ENCODE measurements around the gene SCFD2.
"Not testable (repeated sequence)": the region's sequence is repeated elsewhere in the genome, so short reads cannot be mapped to it uniquely, and the experiment has no call there.

SCFD2 gene

DNA sequence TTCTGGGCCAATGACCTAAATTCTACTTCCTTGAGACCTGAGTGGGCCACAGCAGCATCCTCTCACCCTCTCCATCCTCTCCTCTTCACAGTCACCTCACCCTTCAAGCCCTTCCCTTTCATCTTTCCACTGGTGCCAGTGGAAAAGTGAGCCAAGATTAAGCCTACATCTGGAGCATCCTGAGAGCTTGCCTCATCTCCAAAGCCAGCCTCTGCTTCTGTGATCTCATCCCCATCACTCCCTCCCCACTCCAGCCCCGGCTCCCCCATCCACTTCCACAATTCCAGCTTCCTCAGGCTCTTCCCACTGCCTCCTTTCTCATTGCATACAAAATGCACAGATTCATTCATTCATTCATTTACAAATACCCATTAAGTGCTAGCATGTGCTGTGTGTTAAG, 513.8 kb downstream of the SCFD2 start:
- DNase-seq (ENCODE audit: low read depth): no peak

DNA sequence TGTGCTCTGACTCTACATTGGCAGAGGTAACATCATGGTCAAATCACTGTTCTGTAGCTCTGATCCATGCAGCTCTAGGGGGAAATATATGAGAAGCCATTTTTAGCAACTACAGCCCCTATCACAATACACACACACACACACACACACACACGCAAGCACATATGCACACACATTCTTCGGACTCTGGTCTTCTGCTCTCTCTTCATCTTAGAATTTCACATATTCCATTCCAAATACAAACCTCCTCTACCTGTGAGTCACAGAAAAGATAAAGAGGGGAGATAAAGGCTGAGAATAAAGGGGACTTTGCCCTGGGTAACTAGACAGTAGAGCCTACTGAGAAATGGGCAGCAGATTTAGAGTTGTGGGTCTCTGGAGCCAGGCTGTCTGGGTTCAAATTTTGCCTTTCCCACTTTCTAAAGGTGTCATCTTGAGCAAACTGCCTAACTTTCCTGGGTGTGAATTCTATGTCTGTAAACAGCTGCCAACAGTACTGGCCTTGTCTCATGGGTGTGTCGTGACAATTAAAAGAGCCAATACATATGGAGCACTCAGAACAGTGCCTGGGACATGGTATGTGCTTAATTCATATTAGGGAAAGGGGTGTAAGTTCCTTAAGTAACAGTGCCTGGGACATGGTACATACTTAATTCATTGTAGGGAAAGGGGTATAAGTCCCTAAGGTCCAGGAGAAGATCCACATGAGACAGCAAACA, 515.3 kb downstream of the SCFD2 start:
- DNase-seq (ENCODE audit: low read depth): no peak

DNA sequence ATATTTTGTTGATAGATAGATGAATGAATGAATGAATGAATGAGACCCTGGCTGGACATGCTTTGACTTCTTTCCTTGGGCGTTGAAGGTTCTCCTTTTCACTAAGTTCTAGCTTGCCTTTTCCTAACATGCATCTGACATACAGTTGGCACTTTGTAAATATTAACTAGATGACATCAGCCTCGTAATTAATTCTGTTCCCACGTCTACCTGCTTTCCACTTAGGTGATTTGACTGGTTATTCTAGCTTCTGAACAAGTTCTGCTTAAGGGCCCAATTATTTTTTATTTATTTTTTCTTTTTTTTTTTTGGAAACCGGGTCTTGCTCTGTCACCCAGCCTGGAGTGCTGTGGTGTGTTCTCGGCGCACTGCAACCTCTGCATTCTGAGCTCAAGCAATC, 517.6 kb downstream of the SCFD2 start:
- DNase-seq (ENCODE audit: low read depth): no peak

- DNase-seq (ENCODE audit: low read depth): no peak
These were observed 519.4 kb downstream of the SCFD2 start for GRCh38 chr4:52846502-52846901.

GRCh38 chr4:52844596-52844995, 521.3 kb downstream of the SCFD2 start:
- no peak for DNase-seq (ENCODE audit: low read depth)

GRCh38 chr4:52843958-52844357, 521.9 kb downstream of the SCFD2 start:
- no peak for DNase-seq (ENCODE audit: low read depth)

DNA sequence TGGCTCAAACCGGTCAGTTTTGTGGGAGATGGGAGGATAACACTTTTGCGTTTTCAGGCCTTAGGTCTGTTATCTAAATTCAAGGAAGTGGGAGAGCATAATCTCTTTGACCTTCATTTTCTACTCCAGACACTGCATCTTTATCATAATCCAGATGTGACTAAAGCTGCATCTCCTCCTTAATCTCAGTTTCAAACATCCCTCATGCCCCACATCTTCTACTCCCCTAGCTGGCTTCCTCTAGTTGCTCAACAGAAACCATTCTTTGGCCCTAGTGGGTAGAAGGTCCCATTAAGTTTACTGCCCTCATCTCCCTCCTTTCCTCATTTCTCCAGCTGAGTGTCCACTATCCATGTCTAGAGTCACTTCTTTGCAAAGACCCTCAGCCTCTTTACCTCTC, 522.5 kb downstream of the SCFD2 start:
- no peak for DNase-seq (ENCODE audit: low read depth)

GRCh38 chr4:52842792-52843191, 523.1 kb downstream of the SCFD2 start:
- DNase-seq (ENCODE audit: low read depth): no peak

- no peak for DNase-seq (ENCODE audit: low read depth)
These were observed 524.0 kb downstream of the SCFD2 start for GRCh38 chr4:52841682-52842456.

- DNase-seq (ENCODE audit: low read depth): no peak
These were observed 525.1 kb downstream of the SCFD2 start for GRCh38 chr4:52840531-52841370.

- DNase-seq (ENCODE audit: low read depth): no peak
These were observed 526.9 kb downstream of the SCFD2 start for GRCh38 chr4:52838729-52839586.

GRCh38 chr4:52837716-52838558, 527.9 kb downstream of the SCFD2 start:
- DNase-seq (ENCODE audit: low read depth): no peak

DNA sequence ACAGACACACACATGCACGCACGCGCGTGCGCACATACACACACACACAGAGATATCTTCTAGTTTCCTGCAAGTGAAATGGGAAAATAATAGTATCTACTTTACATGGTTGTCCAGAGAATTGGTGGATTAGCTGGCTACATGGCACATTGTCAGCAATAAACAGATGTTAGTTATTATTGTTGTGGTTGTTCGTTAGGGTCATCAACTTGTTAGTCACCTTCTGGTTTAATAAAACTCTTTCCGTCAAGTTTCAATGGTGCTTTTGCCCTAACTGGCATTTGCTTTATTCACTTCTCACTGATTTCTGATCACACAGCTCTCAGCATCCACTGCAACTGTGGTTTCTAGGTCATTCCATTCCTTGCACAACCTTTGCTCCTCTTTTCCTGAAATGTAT, 529.2 kb downstream of the SCFD2 start:
- DNase-seq (ENCODE audit: low read depth): no peak

- DNase-seq (ENCODE audit: low read depth): no peak
These were observed 529.7 kb downstream of the SCFD2 start for GRCh38 chr4:52836120-52836519.

- not testable (repeated sequence) for DNase-seq (ENCODE audit: low read depth)
These were observed 531.0 kb downstream of the SCFD2 start for GRCh38 chr4:52834641-52835456.

DNA sequence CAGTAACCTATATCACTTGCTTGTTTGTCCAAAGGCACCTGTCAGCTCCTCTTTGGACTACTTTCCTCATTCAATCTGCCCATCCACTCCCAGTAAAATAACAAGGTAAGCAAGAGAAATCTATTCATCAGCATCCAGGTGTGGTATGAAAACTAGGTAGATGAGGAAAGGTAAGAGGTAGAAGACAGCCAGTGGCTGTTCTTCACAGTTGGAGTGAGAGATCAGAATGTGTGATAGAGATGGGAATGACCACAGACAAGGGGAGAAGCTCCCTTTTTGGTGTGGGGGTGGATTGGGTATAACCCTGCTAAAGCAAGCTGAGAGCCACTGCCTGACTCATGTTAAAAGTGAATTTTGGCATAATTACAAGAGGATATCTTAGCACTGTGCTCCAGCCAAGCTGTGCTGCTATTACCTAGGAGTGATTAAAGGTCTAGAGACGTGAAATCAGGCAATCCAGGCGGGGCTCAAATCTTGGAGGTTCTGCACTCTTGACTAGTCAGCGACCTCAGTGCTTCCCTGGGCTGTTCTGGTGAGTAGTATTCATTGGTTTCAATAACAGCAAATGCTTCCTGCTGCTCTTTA, 531.8 kb downstream of the SCFD2 start:
- no peak for DNase-seq (ENCODE audit: low read depth)

DNA sequence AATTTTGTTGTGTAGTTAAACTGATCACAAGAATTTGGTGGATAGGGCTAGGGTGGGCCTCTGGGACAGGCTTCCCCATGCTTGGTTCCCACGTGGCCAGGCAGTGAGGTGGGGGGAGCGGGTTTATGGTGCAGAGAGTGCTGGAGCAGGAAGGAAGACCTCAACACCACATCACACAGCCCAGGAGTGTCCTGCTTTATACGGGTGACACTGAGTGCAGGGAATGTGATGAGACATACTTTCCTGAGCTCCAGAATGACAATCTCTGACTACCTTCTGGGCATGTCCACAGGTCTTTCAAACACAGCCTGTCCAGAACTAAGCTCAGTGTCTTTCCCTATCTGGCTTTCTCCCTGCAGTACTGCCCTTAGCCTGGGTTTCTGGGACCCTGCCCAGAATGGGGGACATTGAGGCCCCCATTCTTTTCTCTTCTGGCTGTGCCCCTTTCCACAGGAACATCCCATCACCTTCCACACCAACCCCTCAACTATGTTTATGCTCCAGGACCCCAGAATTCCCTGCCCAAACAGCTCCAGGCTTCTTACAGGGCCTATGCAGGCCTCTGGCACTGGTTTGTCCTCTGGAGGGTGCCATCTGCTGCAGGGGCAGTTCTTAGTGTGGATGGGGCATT, 540.3 kb downstream of the SCFD2 start:
- no peak for DNase-seq (ENCODE audit: low read depth)

DNA sequence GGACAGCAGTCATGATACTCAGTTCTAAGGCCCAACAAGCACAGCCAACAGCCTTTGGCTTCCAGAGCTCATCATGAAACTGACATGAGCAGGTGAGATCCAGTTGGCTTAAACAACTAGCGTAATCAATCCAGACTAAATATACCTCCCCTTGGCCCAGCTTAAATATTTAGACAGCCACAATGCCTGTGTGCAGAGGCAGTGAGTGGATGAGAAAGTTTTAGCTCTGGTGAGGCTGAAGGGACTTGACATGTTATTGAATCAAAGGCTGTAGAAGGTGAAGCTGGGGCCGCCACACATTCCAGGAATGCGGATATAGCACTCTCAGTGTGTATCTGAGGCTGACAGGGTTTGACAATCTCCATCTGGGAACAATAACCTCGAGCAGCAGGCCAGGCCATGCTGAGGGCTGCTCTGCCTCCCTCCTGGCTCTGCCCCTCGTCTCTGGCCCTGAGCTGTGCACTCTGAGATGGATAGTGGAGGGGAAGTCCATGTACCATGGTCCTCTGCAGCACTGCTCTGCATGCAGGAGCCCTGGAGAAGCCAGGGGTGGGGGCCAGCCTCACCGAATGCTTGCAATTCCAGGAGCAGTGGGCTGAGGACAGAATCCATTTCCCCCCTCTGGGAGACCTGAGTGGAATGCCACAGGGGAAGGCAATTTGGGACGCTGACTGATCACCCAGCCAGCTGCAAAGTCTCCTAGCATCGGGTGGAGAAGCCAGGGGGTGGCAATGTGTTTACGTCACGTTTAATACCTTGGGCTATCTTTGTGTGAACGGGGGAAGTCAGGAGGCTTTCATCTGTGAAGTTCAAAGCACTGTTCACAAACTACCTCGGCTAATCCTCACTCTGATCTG, 541.0 kb downstream of the SCFD2 start:
- DNase-seq (ENCODE audit: low read depth): no peak

Measured in stimulated activated CD4-positive, alpha-beta T cell treated with anti-CD3 and anti-CD28 coated beads, Interleukin-2, amount 100 ng/mL, for 4 hours (primary cell).